ENCODE results near the gene LINC00632. TPM values are rescaled to one million over a fixed set of nuclear protein-coding genes. Genes with fewer than 3 reads are reported as not detected.
"Not testable (repeated sequence)": the region's sequence is repeated elsewhere in the genome, so short reads cannot be mapped to it uniquely, and the experiment has no call there.

Gene LINC00632
- polyA plus RNA-seq (ENCODE audit: insufficient read length in 4 of 4), result 10 to 100 TPM in 1 of 4 donors, 1 to 10 TPM in 3; 3.7 to 11.3 (median 7.1) TPM

GRCh38 chrX:140709421-140709846, at the start of gene LINC00632:
LINC00632 (plus strand) TSS chrX:140709759.
- DNase-seq (ENCODE audit: low read depth in 4 of 4, low spot score in 3 of 4), result no peak

- no peak for DNase-seq (ENCODE audit: low read depth in 4 of 4, low spot score in 3 of 4)
Measured at GRCh38 chrX:140661643-140662042, 47.9 kb upstream of the LINC00632 start.

DNA sequence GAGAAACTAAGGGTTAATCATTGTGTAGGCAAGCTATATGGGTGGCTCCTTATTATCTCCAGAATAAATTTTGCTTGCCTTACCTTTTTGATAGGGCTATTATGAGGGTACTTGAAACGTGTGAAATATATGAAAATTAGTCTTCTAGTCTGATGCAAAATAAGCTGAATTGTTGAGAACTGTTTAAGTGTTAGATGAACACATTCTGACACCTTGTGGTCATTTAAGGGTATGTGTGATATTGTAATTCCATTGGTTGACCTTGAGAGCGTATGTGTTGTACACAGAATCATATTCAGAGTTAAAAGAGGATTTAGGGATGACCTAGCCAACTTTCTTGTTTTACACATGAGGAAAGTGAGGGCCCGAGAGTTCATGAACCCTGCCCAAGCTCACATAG, 44.6 kb upstream of the LINC00632 start:
- DNase-seq (ENCODE audit: low read depth in 4 of 4, low spot score in 3 of 4), result no peak

DNA sequence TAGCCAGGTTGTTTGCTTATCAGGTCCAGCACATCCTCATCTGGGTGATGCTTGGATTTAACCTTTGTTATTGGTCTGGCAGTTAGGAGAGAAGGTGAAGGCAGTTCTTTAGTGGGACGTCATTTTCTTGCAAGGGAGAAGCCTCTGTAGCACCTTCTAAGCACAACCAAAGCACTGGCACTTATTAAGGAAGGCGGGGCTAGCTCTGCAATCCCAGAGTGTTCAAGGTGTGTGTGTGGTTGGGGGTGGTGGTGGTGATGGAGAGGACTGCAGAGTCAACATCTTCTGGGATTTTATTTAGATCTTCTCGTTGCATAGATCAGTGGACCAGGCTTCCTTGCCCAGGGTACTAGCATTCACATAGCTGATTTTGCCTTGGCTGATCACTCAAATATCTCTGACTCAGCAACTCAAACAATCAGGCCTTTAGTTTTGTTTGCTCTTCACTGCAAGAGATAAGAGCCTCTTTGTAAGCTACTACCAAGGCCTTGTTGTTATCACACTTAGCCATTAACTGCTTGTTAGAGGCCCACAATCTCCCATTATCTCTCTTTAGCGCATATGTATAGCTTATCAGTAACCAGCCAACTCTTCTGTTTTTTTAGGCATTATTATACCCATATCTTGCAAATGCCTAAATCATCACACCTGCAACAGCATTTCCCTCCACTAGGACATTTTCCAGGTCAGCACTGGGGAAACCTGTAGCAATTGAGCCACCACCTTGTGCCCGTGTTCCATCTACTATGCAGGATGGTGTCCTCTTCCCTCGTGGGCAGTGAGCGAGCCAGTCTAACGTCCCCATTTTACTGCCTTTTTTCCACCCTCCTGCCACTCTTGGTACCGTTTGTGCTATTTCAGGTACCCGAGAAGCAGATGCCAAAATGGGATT, 36.5 kb upstream of the LINC00632 start:
- no peak for DNase-seq (ENCODE audit: low read depth in 4 of 4, low spot score in 3 of 4)

- no peak for DNase-seq (ENCODE audit: low read depth in 4 of 4, low spot score in 3 of 4)
Measured at GRCh38 chrX:140687706-140688105, 21.9 kb upstream of the LINC00632 start.

DNA sequence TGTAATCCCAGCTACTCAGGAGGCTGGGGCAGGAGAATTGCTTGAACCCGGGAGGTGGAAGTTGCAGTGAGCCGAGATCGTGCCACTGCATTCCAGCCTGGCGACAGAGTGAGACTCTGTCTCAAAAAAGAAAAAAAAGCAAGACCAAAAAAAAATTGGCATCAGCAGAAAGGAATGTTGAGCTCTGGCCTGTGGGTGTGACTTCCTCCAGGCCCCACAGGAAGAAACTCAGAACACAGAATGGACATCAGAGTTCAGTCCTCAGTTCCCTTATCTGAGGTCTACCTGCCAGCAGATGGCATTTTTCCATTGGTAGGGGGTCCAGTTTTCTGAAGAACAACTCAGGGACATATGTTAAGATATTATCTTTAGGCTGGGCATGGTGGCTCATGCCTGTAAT, 18.0 kb upstream of the LINC00632 start:
- not testable (repeated sequence) for DNase-seq (ENCODE audit: low read depth in 4 of 4, low spot score in 3 of 4)

DNA sequence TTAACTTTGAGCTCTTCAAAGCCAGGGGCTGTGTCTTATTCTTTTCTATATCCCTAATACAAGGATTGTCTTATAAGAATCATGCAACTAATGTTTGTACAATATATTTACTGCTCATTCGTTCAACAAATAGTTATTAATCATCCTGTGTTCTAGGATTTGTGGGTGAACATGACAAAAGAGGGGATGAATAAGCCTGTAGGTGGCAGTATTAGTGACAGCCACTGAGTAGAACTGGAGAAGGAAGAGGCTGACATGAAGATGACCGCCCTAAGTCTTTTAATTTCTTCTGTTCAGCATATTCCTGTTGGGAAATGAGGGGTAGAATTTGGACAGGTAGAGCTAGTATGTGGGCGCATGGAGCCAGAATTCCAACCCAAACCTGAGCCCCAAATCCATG, 11.9 kb upstream of the LINC00632 start:
- DNase-seq (ENCODE audit: low read depth in 4 of 4, low spot score in 3 of 4), result no peak

- no peak for DNase-seq (ENCODE audit: low read depth in 4 of 4, low spot score in 3 of 4)
Measured at GRCh38 chrX:140701480-140701879, 8.1 kb upstream of the LINC00632 start.

GRCh38 chrX:140710710-140711109, 1.2 kb downstream of the LINC00632 start:
- DNase-seq (ENCODE audit: low read depth in 4 of 4, low spot score in 3 of 4), result no peak

- no peak for DNase-seq (ENCODE audit: low read depth in 4 of 4, low spot score in 3 of 4)
Measured at GRCh38 chrX:140711894-140712293, 2.3 kb downstream of the LINC00632 start.

DNA sequence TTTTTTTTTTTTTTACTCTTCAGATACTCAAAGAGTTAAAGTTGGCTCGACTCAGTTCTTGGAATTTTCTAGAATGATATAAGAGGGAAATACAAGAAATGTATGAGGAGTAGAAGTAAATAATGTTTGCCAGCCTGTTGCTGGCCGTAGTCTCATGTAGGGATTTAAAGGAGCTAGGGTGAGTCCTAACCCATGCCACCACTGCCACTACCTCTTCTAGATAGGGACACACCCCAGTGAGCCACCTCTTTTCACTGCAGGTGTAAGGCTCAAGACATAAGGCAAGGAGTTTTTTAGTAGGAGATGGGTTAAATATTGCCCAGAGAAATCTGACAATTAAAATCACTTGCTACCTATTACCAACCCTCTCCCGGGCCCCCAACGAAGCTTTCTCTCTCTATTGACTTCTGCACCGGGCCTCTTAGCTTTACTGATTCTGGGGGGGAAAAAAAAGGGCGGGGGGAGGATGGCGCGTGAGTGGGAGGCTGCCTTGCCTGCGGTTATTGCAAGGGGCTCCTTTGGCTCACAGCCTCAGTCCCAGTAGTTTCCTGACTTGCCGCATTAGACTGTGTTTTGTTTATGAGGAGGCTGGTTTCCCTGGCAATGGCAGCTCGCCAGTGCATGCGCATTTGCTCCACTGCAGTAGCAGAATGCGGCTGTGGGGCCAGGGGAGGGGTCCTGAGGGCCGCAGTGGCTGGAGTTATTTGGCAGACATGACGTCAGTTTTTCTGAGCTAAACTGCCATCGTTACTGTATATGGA, 3.0 kb downstream of the LINC00632 start:
- DNase-seq (ENCODE audit: low read depth in 4 of 4, low spot score in 3 of 4), result peak; percentile 62 to 75 (median 74)

GRCh38 chrX:140713174-140713539, 3.6 kb downstream of the LINC00632 start:
- no peak for DNase-seq (ENCODE audit: low read depth in 4 of 4, low spot score in 3 of 4)

DNA sequence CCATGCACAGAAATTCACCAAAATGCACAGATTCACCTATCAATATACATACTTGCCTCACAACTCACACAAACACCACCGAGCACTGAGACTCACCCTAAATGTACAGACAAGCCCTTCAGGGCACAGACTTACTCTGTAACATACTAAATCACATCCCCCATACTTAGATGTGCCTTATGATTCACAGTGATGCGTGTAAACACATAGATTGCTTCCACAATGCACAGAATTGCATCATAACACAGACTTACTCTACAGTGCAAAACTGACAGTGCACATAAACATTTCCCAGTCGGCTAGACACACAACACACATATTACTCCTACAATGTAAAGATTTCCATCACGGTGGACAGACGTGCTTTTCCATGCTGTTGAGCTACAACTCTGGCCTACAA, 6.2 kb downstream of the LINC00632 start:
- no peak for DNase-seq (ENCODE audit: low read depth in 4 of 4, low spot score in 3 of 4)

DNA sequence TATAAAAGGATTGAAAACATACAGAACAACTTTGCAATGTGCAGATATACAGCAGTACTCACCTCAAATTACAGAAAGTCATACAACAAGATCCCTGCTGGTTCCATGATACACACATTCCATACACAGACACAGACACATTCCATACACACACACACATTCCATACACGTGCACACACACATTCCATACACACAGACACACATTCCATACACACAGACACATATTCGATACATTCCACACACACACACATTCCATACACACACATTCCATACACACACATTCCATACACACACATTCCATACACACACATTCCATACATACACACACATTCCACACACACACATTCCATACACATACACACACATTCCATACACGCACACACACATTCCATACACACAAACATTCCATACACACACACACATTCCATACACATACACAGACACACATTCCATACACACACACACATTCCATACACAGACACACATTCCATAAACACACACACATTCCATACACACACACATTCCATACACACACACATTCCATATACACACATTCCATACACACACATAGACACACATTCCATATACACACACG, 13.7 kb downstream of the LINC00632 start:
- no peak for DNase-seq (ENCODE audit: low read depth in 4 of 4, low spot score in 3 of 4)

DNA sequence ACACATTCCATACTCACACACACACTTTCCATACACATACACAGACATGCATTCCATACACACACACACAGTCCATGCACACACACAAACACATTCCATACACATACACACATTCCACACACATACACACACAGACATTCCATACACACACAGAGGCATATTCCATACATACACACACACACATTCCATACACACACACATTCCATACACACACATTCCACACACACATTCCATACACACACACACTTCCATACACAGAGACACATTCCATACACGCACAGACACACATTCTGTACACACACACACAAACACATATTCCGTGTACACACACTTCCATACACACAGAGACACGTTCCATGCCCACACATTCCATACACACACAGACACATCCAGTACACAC, 14.8 kb downstream of the LINC00632 start:
- no peak for DNase-seq (ENCODE audit: low read depth in 4 of 4, low spot score in 3 of 4)

GRCh38 chrX:140724736-140725135, 15.2 kb downstream of the LINC00632 start:
- no peak for DNase-seq (ENCODE audit: low read depth in 4 of 4, low spot score in 3 of 4)

- no peak for DNase-seq (ENCODE audit: low read depth in 4 of 4, low spot score in 3 of 4)
Measured at GRCh38 chrX:140725500-140725899, 15.9 kb downstream of the LINC00632 start.

GRCh38 chrX:140733766-140734342, 24.3 kb downstream of the LINC00632 start:
- no peak for DNase-seq (ENCODE audit: low read depth in 4 of 4, low spot score in 3 of 4)

DNA sequence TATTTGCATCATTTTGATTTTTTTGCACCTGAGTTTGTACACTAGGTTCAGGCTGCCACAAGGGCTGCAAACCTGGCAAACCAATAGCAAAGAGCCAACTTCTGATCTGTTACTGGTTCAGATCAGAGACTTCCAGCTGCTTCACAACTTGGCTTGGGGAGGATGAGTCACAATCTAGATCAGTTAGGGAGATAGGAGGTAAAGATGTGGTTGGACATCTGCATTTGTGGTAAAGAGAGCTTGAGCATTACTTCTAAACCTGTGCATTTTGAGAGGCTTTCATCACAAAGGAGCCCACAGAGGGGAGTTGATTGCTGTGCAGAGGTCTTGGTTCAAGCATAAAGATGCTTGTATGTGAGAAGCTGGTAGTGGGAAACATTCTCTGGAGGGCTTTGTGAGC, 34.5 kb downstream of the LINC00632 start:
- no peak for DNase-seq (ENCODE audit: low read depth in 4 of 4, low spot score in 3 of 4)

- no peak for DNase-seq (ENCODE audit: low read depth in 4 of 4, low spot score in 3 of 4)
Measured at GRCh38 chrX:140756941-140757340, 47.4 kb downstream of the LINC00632 start.

DNA sequence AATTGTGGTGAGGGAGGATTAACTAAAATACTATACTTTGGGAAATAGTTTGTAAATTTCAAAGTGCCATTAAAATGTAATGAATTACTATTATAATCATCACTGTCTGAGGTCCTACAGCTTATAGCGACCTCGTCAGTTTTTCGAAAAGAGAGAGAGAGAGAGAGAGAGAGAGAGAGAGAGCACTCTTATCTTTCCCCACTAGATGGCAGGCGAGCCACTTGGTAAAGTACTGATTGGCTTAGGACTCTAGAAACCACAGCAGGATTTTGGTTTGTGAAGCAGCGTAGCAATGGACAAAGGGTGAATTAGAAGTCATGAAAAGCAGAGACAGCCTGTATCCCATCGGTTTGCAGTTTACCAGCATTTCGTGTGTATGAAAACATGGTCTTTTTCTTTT, 52.5 kb downstream of the LINC00632 start:
- DNase-seq (ENCODE audit: low read depth in 4 of 4, low spot score in 3 of 4), result no peak

All from left renal pelvis (tissue), 4 donors.